Right lobe of liver (tissue), 4 donors: Measurements from ENCODE around the gene NOS2.
"Not testable (repeated sequence)": the region's sequence is repeated elsewhere in the genome, so short reads cannot be mapped to it uniquely, and the experiment has no call there.

Experiments
- POLR2A ChIP-seq: fragments of 450-650 bp; IDR thresholded peaks from one replicate; pipeline ENCODE4 v1.6.1; 2017; ENCODE audit warnings: antibody characterized with exemption, mild to moderate bottlenecking
- TF ChIP-seq, protein P1 (sequence below), 4 donors: fragments of 200-600 bp in 3 of 4; fragments of 450-650 bp in 1 of 4; IDR thresholded peaks; one replicate each; pipeline versions ENCODE4 v1.5.1 to v1.8.0; 2016 to 2022; ENCODE audit warnings: antibody characterized with exemption in 4 of 4, mild to moderate bottlenecking in 2 of 4
- donor health status: DM: no; HTN: no; CAD: no.
- donor health status: DM: no; HTN: no; CAD: no.
- donor health status: DM: no; HTN: yes; CAD: no.

DNA sequence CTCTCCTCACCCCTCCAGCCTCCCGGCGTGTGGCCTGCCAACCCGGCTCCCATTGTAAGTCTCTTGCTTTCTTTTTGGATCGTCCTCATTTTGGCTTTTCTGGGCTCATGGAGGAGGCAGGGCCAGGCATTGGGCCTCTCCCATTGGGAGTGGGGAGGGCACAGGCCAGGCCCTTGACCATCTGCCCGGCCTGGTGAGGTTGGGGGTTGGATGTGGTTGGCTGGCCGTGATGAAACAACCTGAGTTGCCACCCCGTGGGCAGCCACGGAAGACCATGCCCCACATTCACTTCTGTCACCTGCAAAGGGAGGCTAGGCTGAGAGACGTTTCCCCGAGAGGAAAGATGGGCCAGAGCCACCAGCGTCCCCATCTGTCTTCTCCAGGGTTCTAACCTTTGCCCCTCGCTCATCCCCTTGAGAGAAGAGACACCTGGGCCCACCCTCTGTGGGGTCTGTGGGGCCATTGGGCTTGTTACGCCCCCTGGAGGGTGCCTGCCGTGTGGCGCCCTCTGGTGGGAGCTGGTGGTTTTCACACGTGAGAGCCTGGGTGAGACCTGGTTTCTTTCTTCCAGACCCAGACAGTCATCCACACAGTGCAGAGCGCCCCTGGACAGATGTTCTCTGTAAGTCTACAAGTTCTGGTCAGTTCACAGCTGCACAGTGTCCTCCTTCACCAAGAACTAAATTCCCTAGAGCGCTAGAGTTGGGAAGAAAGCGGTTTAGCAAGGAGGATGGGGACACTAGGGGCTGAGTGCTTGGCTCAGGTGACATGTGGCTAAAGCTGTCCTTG lies 47.3 kb downstream of the NOS2 start:
- TF ChIP-seq, protein P1, sequence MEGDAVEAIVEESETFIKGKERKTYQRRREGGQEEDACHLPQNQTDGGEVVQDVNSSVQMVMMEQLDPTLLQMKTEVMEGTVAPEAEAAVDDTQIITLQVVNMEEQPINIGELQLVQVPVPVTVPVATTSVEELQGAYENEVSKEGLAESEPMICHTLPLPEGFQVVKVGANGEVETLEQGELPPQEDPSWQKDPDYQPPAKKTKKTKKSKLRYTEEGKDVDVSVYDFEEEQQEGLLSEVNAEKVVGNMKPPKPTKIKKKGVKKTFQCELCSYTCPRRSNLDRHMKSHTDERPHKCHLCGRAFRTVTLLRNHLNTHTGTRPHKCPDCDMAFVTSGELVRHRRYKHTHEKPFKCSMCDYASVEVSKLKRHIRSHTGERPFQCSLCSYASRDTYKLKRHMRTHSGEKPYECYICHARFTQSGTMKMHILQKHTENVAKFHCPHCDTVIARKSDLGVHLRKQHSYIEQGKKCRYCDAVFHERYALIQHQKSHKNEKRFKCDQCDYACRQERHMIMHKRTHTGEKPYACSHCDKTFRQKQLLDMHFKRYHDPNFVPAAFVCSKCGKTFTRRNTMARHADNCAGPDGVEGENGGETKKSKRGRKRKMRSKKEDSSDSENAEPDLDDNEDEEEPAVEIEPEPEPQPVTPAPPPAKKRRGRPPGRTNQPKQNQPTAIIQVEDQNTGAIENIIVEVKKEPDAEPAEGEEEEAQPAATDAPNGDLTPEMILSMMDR (IDR thresholded peaks at IDR 0.05), result not testable (repeated sequence)
- not testable (repeated sequence) for TF ChIP-seq POLR2A
